Activated T-cell treated with anti-CD3 and anti-CD28 coated beads, Interleukin-2, amount 50 U/mL, for 4 hours (primary cell): ENCODE results near the gene PEX5. TPM values are rescaled to one million over a fixed set of nuclear protein-coding genes. Genes with fewer than 3 reads are reported as not detected.
A peak's percentile ranks its signal among the peaks of the same experiment; 100 is the strongest.

Source experiments
- ATAC-seq, 2 donors: fragments of 200-7000 bp; cut with Tn5 transposase; one replicate each; pipeline ENCODE4 v1.10.0; 2021
- DNase-seq: peaks from one replicate; pipeline ENCODE4 v3.0.0-alpha.2; 2020
- H3K27me3 Mint-ChIP-seq: one replicate; pipeline ENCODE4 v1.8.0; 2021; ENCODE audit warnings: low read depth, mixed read lengths
- H3K36me3 Mint-ChIP-seq: one replicate; pipeline ENCODE4 v1.8.0; 2022; ENCODE audit warnings: mixed read lengths; ENCODE audit not compliant: insufficient read depth
- H3K4me1 Mint-ChIP-seq: one replicate; pipeline ENCODE4 v1.8.0; 2021; ENCODE audit warnings: low read depth, mixed read lengths
- H3K4me3 Mint-ChIP-seq: one replicate; pipeline ENCODE4 v1.8.0; 2021; ENCODE audit warnings: mild to moderate bottlenecking, moderate library complexity, mixed read lengths
- H3K9me3 Mint-ChIP-seq: one replicate; pipeline ENCODE4 v1.8.0; 2021; ENCODE audit warnings: mixed read lengths
- total RNA-seq, 3 donors: library from RNA; stranded (reverse); gene quantifications; one replicate each; pipeline ENCODE4 v1.2.1, GENCODE V29; 2021

The PEX5 gene
- total RNA-seq, 3 donors from 2014 or later, result 45.9 to 68.0 (median 65.7) TPM

- DNase-seq (no peak), ATAC-seq (no peak)
- Mint-ChIP-seq H3K9me3 (no peaks in the 10 kb centered on the region), H3K27me3 (no peaks in the 10 kb centered on the region), H3K36me3 (peaks cover 24% of the 10 kb centered on the region), H3K4me1 (no peaks in the 10 kb centered on the region), H3K4me3 (no peak overlapping the region)
Observed at GRCh38 chr12:7154901-7155470, 34.5 kb upstream of the PEX5 start.

- Mint-ChIP-seq H3K4me3 (no peak overlapping the region), H3K4me1 (peaks cover 3% of the 10 kb centered on the region), H3K36me3 (peaks cover 18% of the 10 kb centered on the region), H3K9me3 (no peaks in the 10 kb centered on the region), H3K27me3 (no peaks in the 10 kb centered on the region)
- DNase-seq, result no peak
- no peak for ATAC-seq
Observed at GRCh38 chr12:7155471-7156034, 33.9 kb upstream of the PEX5 start.

- Mint-ChIP-seq H3K27me3 (no peaks in the 10 kb centered on the region), H3K9me3 (no peaks in the 10 kb centered on the region), H3K4me1 (peaks cover 3% of the 10 kb centered on the region), H3K36me3 (peaks cover 14% of the 10 kb centered on the region), H3K4me3 (no peak overlapping the region)
- ATAC-seq (no peak), DNase-seq (no peak)
Observed at GRCh38 chr12:7156259-7157197, 33.0 kb upstream of the PEX5 start.

GRCh38 chr12:7157391-7157790, 32.1 kb upstream of the PEX5 start:
- Mint-ChIP-seq H3K4me3 (no peak overlapping the region), H3K9me3 (no peaks in the 10 kb centered on the region), H3K27me3 (no peaks in the 10 kb centered on the region), H3K36me3 (peaks cover 14% of the 10 kb centered on the region), H3K4me1 (peaks cover 3% of the 10 kb centered on the region)
- ATAC-seq (no peak), DNase-seq (no peak)

- ATAC-seq (no peak), DNase-seq (no peak)
- H3K9me3 Mint-ChIP-seq, result no peaks in the 10 kb centered on the region
- H3K4me1 Mint-ChIP-seq, result peaks cover 11% of the 10 kb centered on the region
- H3K4me3 Mint-ChIP-seq, result no peak overlapping the region
- H3K27me3 Mint-ChIP-seq, result peaks cover 12% of the 10 kb centered on the region
- H3K36me3 Mint-ChIP-seq, result peaks cover 10% of the 10 kb centered on the region
Observed at GRCh38 chr12:7158781-7159609, 30.5 kb upstream of the PEX5 start.

DNA sequence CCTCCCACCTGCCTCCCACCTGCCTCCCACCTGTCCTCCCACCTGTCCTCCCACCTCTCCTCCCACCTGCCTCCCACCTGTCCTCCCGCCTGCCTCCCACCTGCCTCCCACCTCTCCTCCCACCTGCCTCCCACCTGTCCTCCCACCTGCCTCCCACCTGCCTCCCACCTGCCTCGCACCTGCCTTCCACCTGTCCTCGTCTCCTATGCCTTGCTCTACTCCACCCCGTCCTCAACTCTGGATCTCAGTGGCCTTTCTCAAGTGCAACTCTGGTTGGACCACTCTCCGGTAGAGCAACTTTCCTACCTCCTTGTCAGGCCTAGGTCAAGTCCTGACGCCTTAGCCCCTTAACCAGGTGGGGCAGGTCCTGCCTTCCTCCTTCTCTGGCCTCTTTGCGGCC, 29.3 kb upstream of the PEX5 start:
- Mint-ChIP-seq H3K4me3 (no peak overlapping the region), H3K4me1 (peaks cover 11% of the 10 kb centered on the region), H3K27me3 (peaks cover 12% of the 10 kb centered on the region), H3K36me3 (peaks cover 6% of the 10 kb centered on the region), H3K9me3 (no peaks in the 10 kb centered on the region)
- ATAC-seq (no peak), DNase-seq (no peak)

GRCh38 chr12:7161327-7161726, 28.2 kb upstream of the PEX5 start:
- Mint-ChIP-seq H3K27me3 (peaks cover 12% of the 10 kb centered on the region), H3K4me1 (peaks cover 11% of the 10 kb centered on the region), H3K36me3 (peaks cover 3% of the 10 kb centered on the region), H3K4me3 (no peak overlapping the region), H3K9me3 (no peaks in the 10 kb centered on the region)
- no peak for DNase-seq
- ATAC-seq, result no peak

GRCh38 chr12:7161811-7162210, 27.7 kb upstream of the PEX5 start:
- Mint-ChIP-seq H3K4me3 (no peak overlapping the region), H3K9me3 (no peaks in the 10 kb centered on the region), H3K36me3 (no peaks in the 10 kb centered on the region), H3K27me3 (peaks cover 15% of the 10 kb centered on the region), H3K4me1 (peaks cover 11% of the 10 kb centered on the region)
- ATAC-seq, result no peak
- DNase-seq, result no peak

- Mint-ChIP-seq H3K4me3 (peak overlapping the region; percentile 47), H3K36me3 (peaks cover 2% of the 10 kb centered on the region), H3K27me3 (peaks cover 15% of the 10 kb centered on the region), H3K4me1 (peaks cover 11% of the 10 kb centered on the region), H3K9me3 (peaks cover 3% of the 10 kb centered on the region)
- ATAC-seq, result peak; percentile 61 to 74
- no peak for DNase-seq
Observed at GRCh38 chr12:7162691-7163114, 26.8 kb upstream of the PEX5 start.

GRCh38 chr12:7169951-7170350, 19.5 kb upstream of the PEX5 start:
- ATAC-seq, result no peak
- peaks cover 8% of the 10 kb centered on the region for H3K27me3 Mint-ChIP-seq
- no peak overlapping the region for H3K4me3 Mint-ChIP-seq

GRCh38 chr12:7171854-7172253, 17.6 kb upstream of the PEX5 start:
- DNase-seq (no peak), ATAC-seq (no peak)

More at GRCh38 chr12:7169951-7170350, 19.5 kb upstream of the PEX5 start:
- DNase-seq, result no peak
- H3K36me3 Mint-ChIP-seq, result peaks cover 4% of the 10 kb centered on the region
- H3K9me3 Mint-ChIP-seq, result peaks cover 34% of the 10 kb centered on the region
- H3K4me1 Mint-ChIP-seq, result no peaks in the 10 kb centered on the region

GRCh38 chr12:7175493-7175892, 14.0 kb upstream of the PEX5 start:
- peaks cover 21% of the 10 kb centered on the region for H3K9me3 Mint-ChIP-seq
- H3K4me3 Mint-ChIP-seq, result no peak overlapping the region
- peaks cover 27% of the 10 kb centered on the region for H3K27me3 Mint-ChIP-seq

More at GRCh38 chr12:7171854-7172253, 17.6 kb upstream of the PEX5 start:
- Mint-ChIP-seq H3K4me3 (no peak overlapping the region), H3K9me3 (peaks cover 34% of the 10 kb centered on the region), H3K36me3 (peaks cover 4% of the 10 kb centered on the region), H3K4me1 (no peaks in the 10 kb centered on the region), H3K27me3 (peaks cover 14% of the 10 kb centered on the region)

GRCh38 chr12:7176595-7176994, 12.9 kb upstream of the PEX5 start:
- ATAC-seq (no peak), DNase-seq (no peak)
- H3K36me3 Mint-ChIP-seq, result no peaks in the 10 kb centered on the region
- H3K4me3 Mint-ChIP-seq, result no peak overlapping the region
- H3K4me1 Mint-ChIP-seq, result no peaks in the 10 kb centered on the region
- H3K27me3 Mint-ChIP-seq, result peaks cover 29% of the 10 kb centered on the region
- H3K9me3 Mint-ChIP-seq, result peaks cover 11% of the 10 kb centered on the region

More at GRCh38 chr12:7175493-7175892, 14.0 kb upstream of the PEX5 start:
- Mint-ChIP-seq H3K36me3 (no peaks in the 10 kb centered on the region), H3K4me1 (no peaks in the 10 kb centered on the region)
- ATAC-seq (no peak), DNase-seq (no peak)

- Mint-ChIP-seq H3K27me3 (peaks cover 26% of the 10 kb centered on the region), H3K9me3 (no peaks in the 10 kb centered on the region), H3K4me1 (no peaks in the 10 kb centered on the region), H3K36me3 (no peaks in the 10 kb centered on the region), H3K4me3 (no peak overlapping the region)
- ATAC-seq, result no peak
- DNase-seq, result no peak
Observed at GRCh38 chr12:7178481-7178880, 11.0 kb upstream of the PEX5 start.
